Measurements from ENCODE around the gene CDH12.

GRCh38 chr5:22496666-22497065 is 356.5 kb downstream of the CDH12 start:
- TF ChIP-seq TAF1 (IDR thresholded peaks at IDR 0.05; ENCODE audit: borderline replicate concordance, low read depth, low read length) (no peak), POLR2AphosphoS5 (IDR thresholded peaks at IDR 0.05; ENCODE audit: low read depth, low read length) (no peak), POLR2A (IDR thresholded peaks at IDR 0.05; ENCODE audit: low read depth, low read length) (no peak)

All from GM12892 (cell line).